Amygdala (tissue), 56 donors: ENCODE measurements around the gene ARFGAP3.
A peak's percentile ranks its signal among the peaks of the same experiment; 100 is the strongest.
"Not testable (repeated sequence)": the region's sequence is repeated elsewhere in the genome, so short reads cannot be mapped to it uniquely, and the experiment has no call there.

ENCODE experiments used
- DNase-seq, 56 donors: peaks; one replicate each; lab custom pipeline; 2025; lab: John Stamatoyannopoulos, UW

Gene ARFGAP3

GRCh38 chr22:42773167-42773566 is 83.9 kb downstream of the ARFGAP3 start:
- DNase-seq, result no peak

- no peak for DNase-seq
These were observed 84.4 kb downstream of the ARFGAP3 start for GRCh38 chr22:42772647-42773046.

GRCh38 chr22:42770941-42771647 is 86.0 kb downstream of the ARFGAP3 start:
- DNase-seq, result no peak

- no peak for DNase-seq
These were observed 86.7 kb downstream of the ARFGAP3 start for GRCh38 chr22:42770448-42770726.

GRCh38 chr22:42769574-42770447 is 87.3 kb downstream of the ARFGAP3 start:
- no peak for DNase-seq

GRCh38 chr22:42769238-42769573 is 87.9 kb downstream of the ARFGAP3 start:
- no peak for DNase-seq

GRCh38 chr22:42768385-42769035 is 88.6 kb downstream of the ARFGAP3 start:
- DNase-seq, result no peak

- no peak for DNase-seq
These were observed 90.2 kb downstream of the ARFGAP3 start for GRCh38 chr22:42766860-42767259.

GRCh38 chr22:42764895-42765363 is 92.1 kb downstream of the ARFGAP3 start:
- no peak for DNase-seq

- peak in 24 of 56 donors; percentile 2 to 57 (median 18) for DNase-seq
These were observed 93.0 kb downstream of the ARFGAP3 start for GRCh38 chr22:42763965-42764480.

- DNase-seq, result no peak
These were observed 96.1 kb downstream of the ARFGAP3 start for GRCh38 chr22:42760806-42761565.

- no peak for DNase-seq
These were observed 98.0 kb downstream of the ARFGAP3 start for GRCh38 chr22:42758931-42759629.

GRCh38 chr22:42755553-42755952 is 101.5 kb downstream of the ARFGAP3 start:
- not testable (repeated sequence) for DNase-seq

- not testable (repeated sequence) for DNase-seq
These were observed 102.0 kb downstream of the ARFGAP3 start for GRCh38 chr22:42755121-42755520.

- DNase-seq, result no peak
These were observed 102.4 kb downstream of the ARFGAP3 start for GRCh38 chr22:42754658-42755057.

- DNase-seq, result no peak
These were observed 104.2 kb downstream of the ARFGAP3 start for GRCh38 chr22:42752912-42753311.

GRCh38 chr22:42752230-42752746 is 104.8 kb downstream of the ARFGAP3 start:
- no peak for DNase-seq

- not testable (repeated sequence) for DNase-seq
These were observed 106.7 kb downstream of the ARFGAP3 start for GRCh38 chr22:42750421-42750820.

GRCh38 chr22:42747701-42748513 is 109.2 kb downstream of the ARFGAP3 start:
- no peak for DNase-seq
